SK-N-SH (cell line): ENCODE data around the gene NBL1. TPM values are rescaled to one million over a fixed set of nuclear protein-coding genes. Genes with fewer than 3 reads are reported as not detected.
A peak's percentile ranks its signal among the peaks of the same experiment; 100 is the strongest.

Experiments used
- CTCF ChIA-PET: fragments of 300-600, 350-600 bp; formaldehyde crosslinking; extraction: SDS; loops from one replicate; lab custom pipeline; 2021; lab: Yijun Ruan, JAX
- POLR2A ChIA-PET: fragments of 350-600 bp; sonication (Branson Sonifier 250); formaldehyde crosslinking; extraction: SDS; loops from one replicate; lab custom pipeline; 2020; ENCODE audit warnings: antibody characterized with exemption, inconsistent platforms; lab: Yijun Ruan, JAX
- DNase-seq: peaks from one replicate; pipeline ENCODE4 v3.0.0; 2012
- H2AFZ ChIP-seq: fragments of 200-600 bp; sonication (generic); 2 replicates; pipeline ENCODE4 v1.8.1; 2016; ENCODE audit warnings: antibody characterized with exemption, mild to moderate bottlenecking, low read depth
- H3F3A ChIP-seq: fragments of 200-600 bp; sonication (generic); replicated peaks from 2 replicates; pipeline ENCODE3; 2016; ENCODE audit warnings: antibody characterized with exemption, mild to moderate bottlenecking; ENCODE audit not compliant: insufficient read depth
- H3K27ac ChIP-seq, 2 experiments: fragments of 200-500 bp in 1 of 2; fragments of 200-600 bp in 1 of 2; sonication (Bioruptor generic) in 1 of 2; sonication (generic), shearing (Covaris generic) in 1 of 2; 2 replicates each; pipeline versions ENCODE4 v1.5.1 to v1.6.1; 2014 to 2016; ENCODE audit warnings: low read depth in 2 of 2, inconsistent platforms in 1 of 2, low read length in 1 of 2, mild to moderate bottlenecking in 1 of 2, mixed read lengths in 1 of 2
- H3K27me3 ChIP-seq: fragments of 200-600 bp; sonication (generic), shearing (Covaris generic); 2 replicates; pipeline ENCODE4 v1.6.1; 2016; ENCODE audit warnings: mixed run types; ENCODE audit not compliant: insufficient read depth
- H3K36me3 ChIP-seq, 2 experiments: fragments of 200-500 bp in 1 of 2; fragments of 200-600 bp in 1 of 2; sonication (Bioruptor generic) in 1 of 2; sonication (generic) in 1 of 2; replicated peaks in 1 of 2; 2 replicates each; pipeline versions ENCODE3 to v1.5.1; 2014 to 2016; ENCODE audit warnings: low read length in 1 of 2, mild to moderate bottlenecking in 1 of 2; ENCODE audit not compliant: insufficient read depth in 2 of 2, control insufficient read depth in 1 of 2
- H3K4me1 ChIP-seq, 2 experiments: fragments of 200-500 bp in 1 of 2; fragments of 200-600 bp in 1 of 2; sonication (Bioruptor generic) in 1 of 2; sonication (generic), shearing (Covaris generic) in 1 of 2; 2 replicates each; pipeline versions ENCODE4 v1.5.1 to v1.6.1; 2014 to 2016; ENCODE audit warnings: low read depth in 1 of 2, low read length in 1 of 2, mixed run types in 1 of 2; ENCODE audit not compliant: insufficient read depth in 2 of 2, control insufficient read depth in 1 of 2
- H3K4me2 ChIP-seq: fragments of 200-600 bp; sonication (generic), shearing (Covaris generic); 2 replicates; pipeline ENCODE4 v1.6.1; 2017; ENCODE audit warnings: mixed run types
- H3K4me3 ChIP-seq, 2 experiments: fragments of 200-500 bp in 1 of 2; fragments of 200-600 bp in 1 of 2; sonication (Bioruptor generic) in 1 of 2; sonication (generic), shearing (Covaris generic) in 1 of 2; 2 replicates each; pipeline versions ENCODE4 v1.5.1 to v1.8.1; 2014 to 2016; ENCODE audit warnings: low read depth in 2 of 2, inconsistent platforms in 1 of 2, low read length in 1 of 2, mild to moderate bottlenecking in 1 of 2, mixed read lengths in 1 of 2, moderate library complexity in 1 of 2
- H3K79me2 ChIP-seq: fragments of 200-600 bp; sonication (generic); 2 replicates; pipeline ENCODE4 v1.8.1; 2017; ENCODE audit warnings: mild to moderate bottlenecking; ENCODE audit not compliant: insufficient read depth
- H3K9ac ChIP-seq: fragments of 200-600 bp; sonication (generic); 2 replicates; pipeline ENCODE4 v1.6.1; 2017; ENCODE audit warnings: mixed run types
- H3K9me2 ChIP-seq: fragments of 200-600 bp; sonication (generic); 2 replicates; pipeline ENCODE4 v1.6.1; 2017; ENCODE audit warnings: mixed run types
- H3K9me3 ChIP-seq: fragments of 200-600 bp; sonication (generic); 2 replicates; pipeline ENCODE4 v1.6.1; 2017; ENCODE audit warnings: mixed run types, mild to moderate bottlenecking, moderate library complexity
- H4K20me1 ChIP-seq: fragments of 200-600 bp; sonication (generic); 2 replicates; pipeline ENCODE4 v1.6.1; 2017; ENCODE audit warnings: mild to moderate bottlenecking, mixed run types; ENCODE audit not compliant: insufficient read depth
- CHD2 ChIP-seq: fragments of 150-350 bp; IDR thresholded peaks from 2 replicates; pipeline ENCODE4 v1.6.1; 2018; ENCODE audit warnings: low read length; ENCODE audit not compliant: partially characterized antibody
- EP300 ChIP-seq, 2 experiments: IDR thresholded peaks; 2 replicates each; pipeline versions ENCODE4 v1.4.0 to v1.6.1; 2012; ENCODE audit warnings: borderline replicate concordance in 1 of 2, low read depth in 1 of 2, low read length in 1 of 2
- FOSL2 ChIP-seq: IDR thresholded peaks from 2 replicates; pipeline ENCODE4 v1.4.0; 2012; ENCODE audit warnings: low read depth, mild to moderate bottlenecking, moderate library complexity, borderline replicate concordance
- FOXJ3 ChIP-seq: sonication (generic); formaldehyde crosslinking; IDR thresholded peaks from 2 replicates; pipeline ENCODE4 v1.5.1; 2020; ENCODE audit warnings: mild to moderate bottlenecking, missing genetic modification reagents
- GABPA ChIP-seq: IDR thresholded peaks from 2 replicates; pipeline ENCODE4 v1.4.0; 2012; ENCODE audit warnings: low read depth, mild to moderate bottlenecking
- MXI1 ChIP-seq: IDR thresholded peaks from 2 replicates; pipeline ENCODE4 v1.6.1; 2012; ENCODE audit warnings: mild to moderate bottlenecking, low read depth, low read length, improper control_type of control experiment
- NFIC ChIP-seq: IDR thresholded peaks from 2 replicates; pipeline ENCODE4 v1.4.0; 2012; ENCODE audit warnings: borderline replicate concordance
- NRF1 ChIP-seq: IDR thresholded peaks from 2 replicates; pipeline ENCODE4 v1.6.1; 2012; ENCODE audit warnings: low read depth, mild to moderate bottlenecking, low read length
- REST ChIP-seq: IDR thresholded peaks from 2 replicates; pipeline ENCODE4 v1.6.1; 2012; ENCODE audit warnings: mild to moderate bottlenecking, low read depth, low read length, moderate library complexity
- SIN3A ChIP-seq: IDR thresholded peaks from 2 replicates; pipeline ENCODE4 v1.6.1; 2012; ENCODE audit warnings: low read depth, mild to moderate bottlenecking, low read length, moderate library complexity, borderline replicate concordance
- TAF1 ChIP-seq: IDR thresholded peaks from 2 replicates; pipeline ENCODE4 v1.6.1; 2012; ENCODE audit warnings: low read depth, mild to moderate bottlenecking, low read length, moderate library complexity, borderline replicate concordance
- TEAD4 ChIP-seq: IDR thresholded peaks from 2 replicates; pipeline ENCODE4 v1.4.0; 2012; ENCODE audit warnings: mild to moderate bottlenecking, borderline replicate concordance; ENCODE audit not compliant: insufficient read depth
- YY1 ChIP-seq: IDR thresholded peaks from 2 replicates; pipeline ENCODE4 v1.4.0; 2012; ENCODE audit warnings: low read depth, mild to moderate bottlenecking
- WGBS: methylation state at CpG from one replicate; pipeline ENCODE4 v1.1.6; 2017; ENCODE audit warnings: low lambda C conversion rate; 5-methylcytosine and 5-hydroxymethylcytosine counted together
- polyA plus RNA-seq, 3 experiments: library from polyadenylated mRNA; depleted of rRNA; stranded (reverse); fragments of >200 nt; gene quantifications; 2 replicates each; pipeline ENCODE4 v1.2.3, GENCODE V29; 2012
- TF ChIP-seq, protein P1 (sequence below): IDR thresholded peaks from 2 replicates; pipeline ENCODE4 v1.4.0; 2012; ENCODE audit warnings: low read depth, borderline replicate concordance
- TF ChIP-seq, protein P2 (sequence below): IDR thresholded peaks from 2 replicates; pipeline ENCODE4 v1.4.0; 2012; ENCODE audit warnings: low read depth
- TF ChIP-seq, protein P3 (sequence below): fragments of 200-600 bp; sonication (generic); IDR thresholded peaks from 2 replicates; pipeline ENCODE4 v1.6.1; 2017; ENCODE audit warnings: antibody characterized with exemption, mild to moderate bottlenecking, moderate library complexity
- TF ChIP-seq, protein P4 (sequence below): IDR thresholded peaks from 2 replicates; pipeline ENCODE4 v1.4.0; 2012; ENCODE audit warnings: low read depth, borderline replicate concordance

The NBL1 gene
- polyA plus RNA-seq, 1 of the 3 experiments (the other 2 are of a cell fraction) = 36.1 TPM

- no peak for DNase-seq
- POLR2A ChIA-PET = interaction anchor here (0.6 kb wide), 1 partner anchor 77 kb away, joined by 4 read pairs; no protein-coding TSS in a partner anchor
- Histone ChIP-seq H3K27me3 (no peaks in the 10 kb centered on the region), H3K27ac (no peak overlapping the region), H3K9ac (no peak overlapping the region), H3F3A (peaks cover 6% of the 10 kb centered on the region), H3K79me2 (peaks cover 46% of the 10 kb centered on the region), H3K4me1 (peaks cover 8 to 19% of the 10 kb centered on the region in 2 experiments; a peak in 3 of 4 replicates), H3K4me2 (no peak overlapping the region), H4K20me1 (peaks cover 18% of the 10 kb centered on the region), H2AFZ (no peak overlapping the region), H3K36me3 (peaks cover 40 to 45% of the 10 kb centered on the region in 2 experiments), H3K9me2 (no peaks in the 10 kb centered on the region), H3K9me3 (no peaks in the 10 kb centered on the region), H3K4me3 (no peak overlapping the region)
- no peak for TF ChIP-seq MXI1
- CTCF ChIA-PET = interaction anchor here (0.8 kb wide), 1 partner anchor 37 kb away, joined by 3 read pairs; no protein-coding TSS in a partner anchor
- 93% methylated on average over 3 of the region's 3 CpGs for WGBS
Observed at GRCh38 chr1:19623523-19623922, 20.6 kb upstream of the NBL1 start.

- H3K9me3 ChIP-seq = no peaks in the 10 kb centered on the region
- H4K20me1 ChIP-seq = peaks cover 17% of the 10 kb centered on the region
- H3K4me2 ChIP-seq = no peak overlapping the region
- peak overlapping the region in 1 of 2 experiments; percentile 53; a peak in 1 of 4 replicates for H3K27ac ChIP-seq
- peaks cover 8 to 15% of the 10 kb centered on the region in 2 experiments; a peak in 3 of 4 replicates for H3K4me1 ChIP-seq
- DNase-seq = no peak
- no peaks in the 10 kb centered on the region for H3K27me3 ChIP-seq
- WGBS = 94% methylated on average over 6 of the region's 8 CpGs
- no peak overlapping the region for H3K4me3 ChIP-seq
- POLR2A ChIA-PET = no interaction called here
- no peaks in the 10 kb centered on the region for H3K9me2 ChIP-seq
- peaks cover 37 to 56% of the 10 kb centered on the region in 2 experiments for H3K36me3 ChIP-seq
- H2AFZ ChIP-seq = no peak overlapping the region
- CTCF ChIA-PET = interaction anchor here (0.7 to 1.7 kb wide), 5 partner anchors 13 to 278 kb away, joined by 3 to 8 read pairs (median 3); no protein-coding TSS in a partner anchor
- H3F3A ChIP-seq = peaks cover 2% of the 10 kb centered on the region
- no peak overlapping the region for H3K9ac ChIP-seq
- H3K79me2 ChIP-seq = peaks cover 28% of the 10 kb centered on the region
- TF ChIP-seq, protein P1, sequence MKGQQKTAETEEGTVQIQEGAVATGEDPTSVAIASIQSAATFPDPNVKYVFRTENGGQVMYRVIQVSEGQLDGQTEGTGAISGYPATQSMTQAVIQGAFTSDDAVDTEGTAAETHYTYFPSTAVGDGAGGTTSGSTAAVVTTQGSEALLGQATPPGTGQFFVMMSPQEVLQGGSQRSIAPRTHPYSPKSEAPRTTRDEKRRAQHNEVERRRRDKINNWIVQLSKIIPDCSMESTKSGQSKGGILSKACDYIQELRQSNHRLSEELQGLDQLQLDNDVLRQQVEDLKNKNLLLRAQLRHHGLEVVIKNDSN = no peak
- TF ChIP-seq YY1 = no peak
- TF ChIP-seq, protein P2, sequence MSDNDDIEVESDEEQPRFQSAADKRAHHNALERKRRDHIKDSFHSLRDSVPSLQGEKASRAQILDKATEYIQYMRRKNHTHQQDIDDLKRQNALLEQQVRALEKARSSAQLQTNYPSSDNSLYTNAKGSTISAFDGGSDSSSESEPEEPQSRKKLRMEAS = no peak
- no peak for TF ChIP-seq SIN3A
- TF ChIP-seq REST = no peak
- no peak for TF ChIP-seq EP300 (IDR thresholded peaks at IDR 0.05; ENCODE audit: borderline replicate concordance in 1 of 2, low read depth in 1 of 2, low read length in 1 of 2)
- no peak for TF ChIP-seq MXI1
- TF ChIP-seq TEAD4 = no peak
- TF ChIP-seq FOXJ3 (CRISPR knock-in tag) = no peak
- no peak for TF ChIP-seq GABPA
- no peak for TF ChIP-seq FOSL2
- no peak for TF ChIP-seq NRF1
- TF ChIP-seq, protein P3, sequence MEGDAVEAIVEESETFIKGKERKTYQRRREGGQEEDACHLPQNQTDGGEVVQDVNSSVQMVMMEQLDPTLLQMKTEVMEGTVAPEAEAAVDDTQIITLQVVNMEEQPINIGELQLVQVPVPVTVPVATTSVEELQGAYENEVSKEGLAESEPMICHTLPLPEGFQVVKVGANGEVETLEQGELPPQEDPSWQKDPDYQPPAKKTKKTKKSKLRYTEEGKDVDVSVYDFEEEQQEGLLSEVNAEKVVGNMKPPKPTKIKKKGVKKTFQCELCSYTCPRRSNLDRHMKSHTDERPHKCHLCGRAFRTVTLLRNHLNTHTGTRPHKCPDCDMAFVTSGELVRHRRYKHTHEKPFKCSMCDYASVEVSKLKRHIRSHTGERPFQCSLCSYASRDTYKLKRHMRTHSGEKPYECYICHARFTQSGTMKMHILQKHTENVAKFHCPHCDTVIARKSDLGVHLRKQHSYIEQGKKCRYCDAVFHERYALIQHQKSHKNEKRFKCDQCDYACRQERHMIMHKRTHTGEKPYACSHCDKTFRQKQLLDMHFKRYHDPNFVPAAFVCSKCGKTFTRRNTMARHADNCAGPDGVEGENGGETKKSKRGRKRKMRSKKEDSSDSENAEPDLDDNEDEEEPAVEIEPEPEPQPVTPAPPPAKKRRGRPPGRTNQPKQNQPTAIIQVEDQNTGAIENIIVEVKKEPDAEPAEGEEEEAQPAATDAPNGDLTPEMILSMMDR = no peak
- no peak for TF ChIP-seq NFIC
- TF ChIP-seq TAF1 = no peak
- TF ChIP-seq CHD2 = no peak
- TF ChIP-seq, protein P4, sequence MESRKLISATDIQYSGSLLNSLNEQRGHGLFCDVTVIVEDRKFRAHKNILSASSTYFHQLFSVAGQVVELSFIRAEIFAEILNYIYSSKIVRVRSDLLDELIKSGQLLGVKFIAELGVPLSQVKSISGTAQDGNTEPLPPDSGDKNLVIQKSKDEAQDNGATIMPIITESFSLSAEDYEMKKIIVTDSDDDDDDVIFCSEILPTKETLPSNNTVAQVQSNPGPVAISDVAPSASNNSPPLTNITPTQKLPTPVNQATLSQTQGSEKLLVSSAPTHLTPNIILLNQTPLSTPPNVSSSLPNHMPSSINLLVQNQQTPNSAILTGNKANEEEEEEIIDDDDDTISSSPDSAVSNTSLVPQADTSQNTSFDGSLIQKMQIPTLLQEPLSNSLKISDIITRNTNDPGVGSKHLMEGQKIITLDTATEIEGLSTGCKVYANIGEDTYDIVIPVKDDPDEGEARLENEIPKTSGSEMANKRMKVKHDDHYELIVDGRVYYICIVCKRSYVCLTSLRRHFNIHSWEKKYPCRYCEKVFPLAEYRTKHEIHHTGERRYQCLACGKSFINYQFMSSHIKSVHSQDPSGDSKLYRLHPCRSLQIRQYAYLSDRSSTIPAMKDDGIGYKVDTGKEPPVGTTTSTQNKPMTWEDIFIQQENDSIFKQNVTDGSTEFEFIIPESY = no peak
Observed at GRCh38 chr1:19625291-19625937, 18.7 kb upstream of the NBL1 start.
